AG09309 (cell line): Measurements from ENCODE around the gene PDPN.
"Not testable (repeated sequence)": the region's sequence is repeated elsewhere in the genome, so short reads cannot be mapped to it uniquely, and the experiment has no call there.

ENCODE experiments used
- DNase-seq: peaks from one replicate; pipeline ENCODE4 v3.0.0-alpha.2; 2010; ENCODE audit warnings: low read depth
- H3K4me3 ChIP-seq: 2 replicates; pipeline ENCODE4 v1.5.1; 2011; ENCODE audit warnings: mild to moderate bottlenecking, low read depth, low read length, moderate library complexity; ENCODE audit not compliant: control insufficient read depth
- CTCF ChIP-seq: IDR thresholded peaks from 2 replicates; pipeline ENCODE4 v1.5.1; 2011; ENCODE audit warnings: mild to moderate bottlenecking, low read depth, low read length, inconsistent platforms; ENCODE audit not compliant: insufficient read depth, control insufficient read depth; ENCODE audit errors: missing control alignments

The PDPN gene

GRCh38 chr1:13550663-13551062, 33.0 kb upstream of the PDPN start:
- no peak for TF ChIP-seq CTCF
- H3K4me3 ChIP-seq = no peak overlapping the region
- DNase-seq = no peak

- TF ChIP-seq CTCF = no peak
- no peak for DNase-seq
- H3K4me3 ChIP-seq = no peak overlapping the region
These were observed 28.8 kb upstream of the PDPN start for GRCh38 chr1:13554798-13555197.

GRCh38 chr1:13556224-13556764, 27.3 kb upstream of the PDPN start:
- DNase-seq = no peak
- H3K4me3 ChIP-seq = no peak overlapping the region
- TF ChIP-seq CTCF = no peak

- no peak overlapping the region for H3K4me3 ChIP-seq
- TF ChIP-seq CTCF = no peak
These were observed 23.1 kb upstream of the PDPN start for GRCh38 chr1:13560541-13560940.

GRCh38 chr1:13562981-13563380, 20.7 kb upstream of the PDPN start:
- not testable (repeated sequence) for DNase-seq, H3K4me3 ChIP-seq

More at GRCh38 chr1:13560541-13560940, 23.1 kb upstream of the PDPN start:
- DNase-seq = no peak

GRCh38 chr1:13564073-13564472, 19.6 kb upstream of the PDPN start:
- no peak for TF ChIP-seq CTCF

GRCh38 chr1:13570435-13570834, 13.2 kb upstream of the PDPN start:
- not testable (repeated sequence) for H3K4me3 ChIP-seq

More at GRCh38 chr1:13564073-13564472, 19.6 kb upstream of the PDPN start:
- no peak overlapping the region for H3K4me3 ChIP-seq
- no peak for DNase-seq

GRCh38 chr1:13570924-13571323, 12.7 kb upstream of the PDPN start:
- no peak overlapping the region for H3K4me3 ChIP-seq
- TF ChIP-seq CTCF = no peak
- no peak for DNase-seq

More at GRCh38 chr1:13570435-13570834, 13.2 kb upstream of the PDPN start:
- not testable (repeated sequence) for DNase-seq
